ENCODE results near the gene JUND. TPM values are rescaled to one million over a fixed set of nuclear protein-coding genes. Genes with fewer than 3 reads are reported as not detected.

The JUND gene
- total RNA-seq, 2 donors from 2014 or later = 112 to 148 TPM

GRCh38 chr19:18295034-18295451 is 13.6 kb upstream of the JUND start:
- WGBS, 2 experiments (ENCODE audit: insufficient coverage in 1 of 2, insufficient read length in 1 of 2) = 73 to 93% methylated on average over 2 to 4 of the region's 4 CpGs
- no peaks in the 10 kb centered on the region for H3K9me3 Mint-ChIP-seq
- Histone ChIP-seq H3K4me3 (ENCODE audit: low read length) (no peak overlapping the region), H3K27me3 (ENCODE audit: control insufficient read depth, insufficient read depth, low read length, poor library complexity, severe bottlenecking) (no peaks in the 10 kb centered on the region), H3K27ac (ENCODE audit: low read depth, low read length) (no peak overlapping the region), H3K36me3 (ENCODE audit: control insufficient read depth, insufficient read depth, low read length) (no peaks in the 10 kb centered on the region), H3K4me1 (ENCODE audit: control insufficient read depth, insufficient read depth, low read length) (no peaks in the 10 kb centered on the region), H3K9me3 (ENCODE audit: control insufficient read depth, low read length) (no peaks in the 10 kb centered on the region), H3K9ac (ENCODE audit: extremely low read depth, low read length, poor library complexity, severe bottlenecking) (no peak overlapping the region)
- no peak for DNase-seq
- H3K4me1 Mint-ChIP-seq = peaks cover 9% of the 10 kb centered on the region
- H3K4me3 Mint-ChIP-seq = no peak overlapping the region
- no peaks in the 10 kb centered on the region for H3K27me3 Mint-ChIP-seq (ENCODE audit: insufficient read depth)
- H3K27ac Mint-ChIP-seq = no peak overlapping the region
- no peak for TF ChIP-seq CTCF (conservative IDR thresholded peaks at IDR 0.05)
- H3K36me3 Mint-ChIP-seq (ENCODE audit: low read depth) = no peaks in the 10 kb centered on the region

GRCh38 chr19:18294467-18294864 is 13.0 kb upstream of the JUND start:
- TF ChIP-seq CTCF (conservative IDR thresholded peaks at IDR 0.05) = no peak
- no peaks in the 10 kb centered on the region for H3K27me3 ChIP-seq (ENCODE audit: control insufficient read depth, insufficient read depth, low read length, poor library complexity, severe bottlenecking)
- WGBS, 2 experiments (ENCODE audit: insufficient coverage in 1 of 2, insufficient read length in 1 of 2) = 55 to 63% methylated on average over 8 to 9 of the region's 9 CpGs
- no peak overlapping the region for H3K27ac Mint-ChIP-seq
- H3K27me3 Mint-ChIP-seq (ENCODE audit: insufficient read depth) = no peaks in the 10 kb centered on the region
- H3K27ac ChIP-seq (ENCODE audit: low read depth, low read length) = peak overlapping the region; percentile 24
- peak; percentile 78 for DNase-seq
- H3K4me1 ChIP-seq (ENCODE audit: control insufficient read depth, insufficient read depth, low read length) = no peaks in the 10 kb centered on the region
- H3K4me3 ChIP-seq (ENCODE audit: low read length) = no peak overlapping the region
- no peaks in the 10 kb centered on the region for H3K9me3 ChIP-seq (ENCODE audit: control insufficient read depth, low read length)
- H3K9me3 Mint-ChIP-seq = no peaks in the 10 kb centered on the region
- no peaks in the 10 kb centered on the region for H3K36me3 ChIP-seq (ENCODE audit: control insufficient read depth, insufficient read depth, low read length)
- H3K36me3 Mint-ChIP-seq (ENCODE audit: low read depth) = no peaks in the 10 kb centered on the region
- H3K4me1 Mint-ChIP-seq = peaks cover 9% of the 10 kb centered on the region
- no peak overlapping the region for H3K9ac ChIP-seq (ENCODE audit: extremely low read depth, low read length, poor library complexity, severe bottlenecking)
- H3K4me3 Mint-ChIP-seq = no peak overlapping the region

GRCh38 chr19:18293642-18294466 is 12.4 kb upstream of the JUND start:
- H3K27me3 ChIP-seq (ENCODE audit: control insufficient read depth, insufficient read depth, low read length, poor library complexity, severe bottlenecking) = no peaks in the 10 kb centered on the region
- no peak overlapping the region for H3K4me3 ChIP-seq (ENCODE audit: low read length)
- Mint-ChIP-seq H3K36me3 (ENCODE audit: low read depth) (no peaks in the 10 kb centered on the region), H3K27ac (peak overlapping the region; percentile 76), H3K27me3 (ENCODE audit: insufficient read depth) (no peaks in the 10 kb centered on the region), H3K9me3 (no peaks in the 10 kb centered on the region), H3K4me1 (peaks cover 9% of the 10 kb centered on the region), H3K4me3 (peak overlapping the region; percentile 77)
- no peak overlapping the region for H3K9ac ChIP-seq (ENCODE audit: extremely low read depth, low read length, poor library complexity, severe bottlenecking)
- peak; percentile 75 for DNase-seq
- TF ChIP-seq CTCF (conservative IDR thresholded peaks at IDR 0.05) = no peak
- no peaks in the 10 kb centered on the region for H3K4me1 ChIP-seq (ENCODE audit: control insufficient read depth, insufficient read depth, low read length)
- peak overlapping the region; percentile 39 for H3K27ac ChIP-seq (ENCODE audit: low read depth, low read length)
- H3K9me3 ChIP-seq (ENCODE audit: control insufficient read depth, low read length) = no peaks in the 10 kb centered on the region
- H3K36me3 ChIP-seq (ENCODE audit: control insufficient read depth, insufficient read depth, low read length) = no peaks in the 10 kb centered on the region
- 73 to 75% methylated on average over 13 to 18 of the region's 18 CpGs for WGBS, 2 experiments (ENCODE audit: insufficient coverage in 1 of 2, insufficient read length in 1 of 2)

All from endodermal cell (in vitro differentiated cells).